Measurements from ENCODE around the gene CD47.

- TF ChIP-seq CTCF (IDR thresholded peaks at IDR 0.05) (no peak), ZFX (IDR thresholded peaks at IDR 0.05; ENCODE audit: borderline replicate concordance) (no peak)
These were observed 2.8 kb upstream of the CD47 start for GRCh38 chr3:108093616-108094015.

Data from 22Rv1 (cell line).